GM20000 (cell line): ENCODE results near the gene GNGT1.

Experiments used
- DNase-seq: peaks from one replicate; pipeline ENCODE4 v3.0.0; 2012; ENCODE audit warnings: low spot score
- CTCF ChIP-seq: IDR thresholded peaks from 2 replicates; pipeline ENCODE4 v1.5.1; 2012; ENCODE audit warnings: mild to moderate bottlenecking, control low read depth; ENCODE audit errors: extremely low read depth, missing control alignments

The GNGT1 gene

GRCh38 chr7:93957767-93958166 is 51.4 kb downstream of the GNGT1 start:
- no peak for TF ChIP-seq CTCF
- no peak for DNase-seq

GRCh38 chr7:93958216-93958615 is 51.8 kb downstream of the GNGT1 start:
- no peak for DNase-seq
- TF ChIP-seq CTCF: no peak

GRCh38 chr7:93958651-93959050 is 52.3 kb downstream of the GNGT1 start:
- TF ChIP-seq CTCF: no peak

More at GRCh38 chr7:93958651-93959050, 52.3 kb downstream of the GNGT1 start:
- DNase-seq: no peak
